Colon (tissue), 2 donors: ENCODE measurements around the gene AKNA.
"Not testable (repeated sequence)": the region's sequence is repeated elsewhere in the genome, so short reads cannot be mapped to it uniquely, and the experiment has no call there.

Source experiments
- FAIRE-seq: peaks from 2 replicates; lab custom pipeline; 2012; peaks lifted over from hg19 to GRCh38; lab: Jason Lieb, UNC
- donor health status: control.
- donor health status: control.

The AKNA gene

GRCh38 chr9:114336699-114337395 lies 50.9 kb downstream of the AKNA start:
- FAIRE-seq = no peak

GRCh38 chr9:114336157-114336556 lies 51.6 kb downstream of the AKNA start:
- no peak for FAIRE-seq

- FAIRE-seq = no peak
These were observed 52.0 kb downstream of the AKNA start for GRCh38 chr9:114335745-114336144.

- no peak for FAIRE-seq
These were observed 53.3 kb downstream of the AKNA start for GRCh38 chr9:114334490-114334889.

GRCh38 chr9:114333718-114334117 lies 54.1 kb downstream of the AKNA start:
- FAIRE-seq = not testable (repeated sequence)

- FAIRE-seq = not testable (repeated sequence)
These were observed 55.2 kb downstream of the AKNA start for GRCh38 chr9:114332474-114333040.

- not testable (repeated sequence) for FAIRE-seq
These were observed 56.3 kb downstream of the AKNA start for GRCh38 chr9:114331229-114332195.

- FAIRE-seq = no peak
These were observed 57.1 kb downstream of the AKNA start for GRCh38 chr9:114330636-114331035.

GRCh38 chr9:114329625-114330022 lies 58.2 kb downstream of the AKNA start, which contains the start of gene ORM2:
TSS of gene ORM2 (plus strand) at chr9:114329869. CDS start at chr9:114329905, 36 bp downstream.
- not testable (repeated sequence) for FAIRE-seq

GRCh38 chr9:114328937-114329624 lies 58.7 kb downstream of the AKNA start:
- not testable (repeated sequence) for FAIRE-seq

GRCh38 chr9:114328357-114328820 lies 59.4 kb downstream of the AKNA start:
- FAIRE-seq = not testable (repeated sequence)

GRCh38 chr9:114327749-114328148 lies 60.0 kb downstream of the AKNA start:
- no peak for FAIRE-seq

GRCh38 chr9:114325684-114326254 lies 62.0 kb downstream of the AKNA start:
- FAIRE-seq = not testable (repeated sequence)

- not testable (repeated sequence) for FAIRE-seq
These were observed 62.8 kb downstream of the AKNA start for GRCh38 chr9:114324965-114325364.

GRCh38 chr9:114324492-114324891 lies 63.3 kb downstream of the AKNA start:
- FAIRE-seq = no peak

GRCh38 chr9:114323849-114324248 lies 63.9 kb downstream of the AKNA start:
- not testable (repeated sequence) for FAIRE-seq

- not testable (repeated sequence) for FAIRE-seq
These were observed 64.8 kb downstream of the AKNA start, which contains the start of gene ORM1 for GRCh38 chr9:114322831-114323531. TSS of gene ORM1 (plus strand) at chr9:114323098. CDS start at chr9:114323134, 36 bp downstream.

GRCh38 chr9:114322160-114322818 lies 65.5 kb downstream of the AKNA start:
- not testable (repeated sequence) for FAIRE-seq

- FAIRE-seq = no peak
These were observed 66.0 kb downstream of the AKNA start for GRCh38 chr9:114321759-114322158.

GRCh38 chr9:114320710-114321109 lies 67.1 kb downstream of the AKNA start:
- FAIRE-seq = not testable (repeated sequence)
